ENCODE measurements around the gene ZSWIM2. TPM values are rescaled to one million over a fixed set of nuclear protein-coding genes. Genes with fewer than 3 reads are reported as not detected.

ZSWIM2 gene
- total RNA-seq, 1 experiment from 2014 or later = not detected

DNA sequence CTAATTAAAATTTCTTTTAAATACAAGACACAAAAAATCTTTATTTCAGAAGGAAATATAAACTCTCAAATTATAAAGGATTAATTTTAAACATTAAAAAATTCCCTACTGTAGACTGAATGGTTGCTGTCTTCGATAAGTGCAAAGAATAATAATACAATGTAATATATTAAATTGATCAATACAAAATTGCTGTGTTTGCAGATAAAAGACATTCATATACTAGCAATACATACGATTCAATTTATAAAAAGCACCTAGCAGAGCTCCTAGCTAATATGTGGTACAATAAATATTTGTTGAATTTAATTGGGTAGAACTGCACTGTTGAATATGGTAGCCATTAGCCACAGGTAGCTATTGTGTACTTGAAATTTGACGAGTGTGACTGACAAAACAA lies 6.6 kb downstream of the ZSWIM2 start:
- Histone ChIP-seq H3K4me2 (ENCODE audit: low read length) (no peak overlapping the region), H3K9ac (ENCODE audit: low read length) (no peak overlapping the region), H3K4me3 (ENCODE audit: low read length) (no peak overlapping the region), H3K79me2 (ENCODE audit: low read length) (no peaks in the 10 kb centered on the region), H2AFZ (ENCODE audit: low read length) (no peak overlapping the region), H3K36me3 (ENCODE audit: low read depth, low read length) (no peaks in the 10 kb centered on the region), H3K27ac (ENCODE audit: low read length) (no peak overlapping the region), H3K9me3 (ENCODE audit: low read length) (no peaks in the 10 kb centered on the region), H4K20me1 (ENCODE audit: low read length) (no peaks in the 10 kb centered on the region), H3K4me1 (ENCODE audit: insufficient read depth, low read length) (no peaks in the 10 kb centered on the region), H3F3A (ENCODE audit: low read length, unreplicated experiment) (no peaks in the 10 kb centered on the region), H3K9me2 (replicated peaks; ENCODE audit: low read length) (no peaks in the 10 kb centered on the region), H3K27me3 (ENCODE audit: low read length) (peaks cover 20% of the 10 kb centered on the region)
- DNase-seq (no peak), ATAC-seq (no peak)
- BruUV-seq (replicated peaks) = no TSS peak
- intact Hi-C loops (cut with micrococcal nuclease) = no loop called here
- TF ChIP-seq EZH2phosphoT487 (IDR thresholded peaks at IDR 0.05; ENCODE audit: borderline replicate concordance, low read length) = no peak
- TF ChIP-seq, protein P1, sequence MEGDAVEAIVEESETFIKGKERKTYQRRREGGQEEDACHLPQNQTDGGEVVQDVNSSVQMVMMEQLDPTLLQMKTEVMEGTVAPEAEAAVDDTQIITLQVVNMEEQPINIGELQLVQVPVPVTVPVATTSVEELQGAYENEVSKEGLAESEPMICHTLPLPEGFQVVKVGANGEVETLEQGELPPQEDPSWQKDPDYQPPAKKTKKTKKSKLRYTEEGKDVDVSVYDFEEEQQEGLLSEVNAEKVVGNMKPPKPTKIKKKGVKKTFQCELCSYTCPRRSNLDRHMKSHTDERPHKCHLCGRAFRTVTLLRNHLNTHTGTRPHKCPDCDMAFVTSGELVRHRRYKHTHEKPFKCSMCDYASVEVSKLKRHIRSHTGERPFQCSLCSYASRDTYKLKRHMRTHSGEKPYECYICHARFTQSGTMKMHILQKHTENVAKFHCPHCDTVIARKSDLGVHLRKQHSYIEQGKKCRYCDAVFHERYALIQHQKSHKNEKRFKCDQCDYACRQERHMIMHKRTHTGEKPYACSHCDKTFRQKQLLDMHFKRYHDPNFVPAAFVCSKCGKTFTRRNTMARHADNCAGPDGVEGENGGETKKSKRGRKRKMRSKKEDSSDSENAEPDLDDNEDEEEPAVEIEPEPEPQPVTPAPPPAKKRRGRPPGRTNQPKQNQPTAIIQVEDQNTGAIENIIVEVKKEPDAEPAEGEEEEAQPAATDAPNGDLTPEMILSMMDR (conservative IDR thresholded peaks at IDR 0.05; ENCODE audit: low read depth, low read length) = no peak
- TF ChIP-seq EZH2 (IDR thresholded peaks at IDR 0.05; ENCODE audit: low read length, unreplicated experiment) = no peak
- ChIA-PET POLR2A (ENCODE audit: unreplicated experiment) (no interaction called here), CTCF (no interaction called here)

GRCh38 chr2:186841940-186842339 lies 7.0 kb downstream of the ZSWIM2 start:
- CTCF ChIA-PET = no interaction called here
- no TSS peak for BruUV-seq (replicated peaks)
- H3K27ac ChIP-seq (ENCODE audit: low read length) = no peak overlapping the region
- POLR2A ChIA-PET (ENCODE audit: unreplicated experiment) = no interaction called here
- no peak for DNase-seq
- ATAC-seq = no peak
- H3K9me2 ChIP-seq (replicated peaks; ENCODE audit: low read length) = no peaks in the 10 kb centered on the region
- H3K36me3 ChIP-seq (ENCODE audit: low read depth, low read length) = no peaks in the 10 kb centered on the region
- no peak overlapping the region for H3K4me3 ChIP-seq (ENCODE audit: low read length)
- no peak overlapping the region for H2AFZ ChIP-seq (ENCODE audit: low read length)
- H3F3A ChIP-seq (ENCODE audit: low read length, unreplicated experiment) = no peaks in the 10 kb centered on the region
- no peak overlapping the region for H3K4me2 ChIP-seq (ENCODE audit: low read length)
- no peaks in the 10 kb centered on the region for H3K9me3 ChIP-seq (ENCODE audit: low read length)
- H3K9ac ChIP-seq (ENCODE audit: low read length) = no peak overlapping the region
- peaks cover 22% of the 10 kb centered on the region for H3K27me3 ChIP-seq (ENCODE audit: low read length)
- H3K4me1 ChIP-seq (ENCODE audit: insufficient read depth, low read length) = no peaks in the 10 kb centered on the region
- no peaks in the 10 kb centered on the region for H3K79me2 ChIP-seq (ENCODE audit: low read length)
- no peaks in the 10 kb centered on the region for H4K20me1 ChIP-seq (ENCODE audit: low read length)
- intact Hi-C loops (cut with micrococcal nuclease) = no loop called here
- no peak for TF ChIP-seq EZH2 (IDR thresholded peaks at IDR 0.05; ENCODE audit: low read length, unreplicated experiment)

- H3K9ac ChIP-seq (ENCODE audit: low read length) = no peak overlapping the region
- no peaks in the 10 kb centered on the region for H3K9me3 ChIP-seq (ENCODE audit: low read length)
- H3K27me3 ChIP-seq (ENCODE audit: low read length) = peaks cover 20% of the 10 kb centered on the region
- H3K9me2 ChIP-seq (replicated peaks; ENCODE audit: low read length) = no peaks in the 10 kb centered on the region
- no peaks in the 10 kb centered on the region for H4K20me1 ChIP-seq (ENCODE audit: low read length)
- no peak overlapping the region for H3K4me3 ChIP-seq (ENCODE audit: low read length)
- H3F3A ChIP-seq (ENCODE audit: low read length, unreplicated experiment) = no peaks in the 10 kb centered on the region
- DNase-seq = no peak
- H3K79me2 ChIP-seq (ENCODE audit: low read length) = no peaks in the 10 kb centered on the region
- TF ChIP-seq EZH2 (IDR thresholded peaks at IDR 0.05; ENCODE audit: low read length, unreplicated experiment) (no peak), EZH2phosphoT487 (IDR thresholded peaks at IDR 0.05; ENCODE audit: borderline replicate concordance, low read length) (no peak)
- TF ChIP-seq, protein P1 (conservative IDR thresholded peaks at IDR 0.05; ENCODE audit: low read depth, low read length) = no peak
- H3K4me2 ChIP-seq (ENCODE audit: low read length) = no peak overlapping the region
- BruUV-seq (replicated peaks) = no TSS peak
- no peak overlapping the region for H3K27ac ChIP-seq (ENCODE audit: low read length)
- intact Hi-C loops (cut with micrococcal nuclease) = no loop called here
- ATAC-seq = no peak
- no peaks in the 10 kb centered on the region for H3K36me3 ChIP-seq (ENCODE audit: low read depth, low read length)
- CTCF ChIA-PET = no interaction called here
- no peaks in the 10 kb centered on the region for H3K4me1 ChIP-seq (ENCODE audit: insufficient read depth, low read length)
- POLR2A ChIA-PET (ENCODE audit: unreplicated experiment) = no interaction called here
- H2AFZ ChIP-seq (ENCODE audit: low read length) = no peak overlapping the region
Observed at GRCh38 chr2:186835628-186836027, 13.3 kb downstream of the ZSWIM2 start.

All from PC-3 (cell line).